Panc1 (cell line): ENCODE data around the gene LSM12. TPM values are rescaled to one million over a fixed set of nuclear protein-coding genes. Genes with fewer than 3 reads are reported as not detected.

ENCODE experiments used
- ATAC-seq: fragments of 200-7000 bp; cut with Tn5 transposase; 2 replicates; pipeline ENCODE4 v1.9.1; 2020; ENCODE audit warnings: mild to moderate bottlenecking, moderate library complexity
- BruUV-seq: library from RNA; stranded (reverse); fragments of 400-500 nt; replicated peaks from 2 replicates; lab custom pipeline; 2021; lab: Mats Ljungman, UMichigan
- CTCF ChIA-PET: fragments of 300-600 bp; sonication (Branson Sonifier 250); formaldehyde crosslinking; loops from one replicate; lab custom pipeline; 2022; ENCODE audit warnings: antibody characterized with exemption; lab: Charles Lee
- POLR2A ChIA-PET: fragments of 300-600 bp; sonication (Branson Sonifier 250); formaldehyde crosslinking; loops from one replicate; lab custom pipeline; 2022; ENCODE audit warnings: antibody characterized with exemption; lab: Charles Lee
- DNase-seq: peaks from one replicate; pipeline ENCODE4 v3.0.0-alpha.2; 2010; ENCODE audit warnings: low read depth, low spot score
- H3K27ac ChIP-seq: 2 replicates; pipeline ENCODE4 v1.5.1; 2011; ENCODE audit warnings: mild to moderate bottlenecking, low read length, inconsistent platforms
- H3K27me3 ChIP-seq: fragments of 200-500 bp; sonication (Bioruptor generic); 2 replicates; pipeline ENCODE4 v1.6.0; 2014; ENCODE audit warnings: low read length, inconsistent platforms; ENCODE audit not compliant: control insufficient read depth, insufficient read depth
- H3K36me3 ChIP-seq: fragments of 200-500 bp; sonication (Bioruptor generic); 2 replicates; pipeline ENCODE4 v1.5.1; 2014; ENCODE audit warnings: inconsistent platforms, mild to moderate bottlenecking, low read length, moderate library complexity; ENCODE audit not compliant: control insufficient read depth, insufficient read depth
- H3K4me1 ChIP-seq: 2 replicates; pipeline ENCODE4 v1.5.1; 2011; ENCODE audit warnings: inconsistent platforms, mild to moderate bottlenecking, low read length, moderate library complexity; ENCODE audit not compliant: control insufficient read depth, insufficient read depth
- H3K4me3 ChIP-seq, 2 experiments: 2 replicates each; pipeline ENCODE4 v1.5.1; 2011 to 2012; ENCODE audit warnings: low read depth in 2 of 2, low read length in 2 of 2, mild to moderate bottlenecking in 2 of 2, inconsistent platforms in 1 of 2, moderate library complexity in 1 of 2
- H3K9me3 ChIP-seq: fragments of 200-500 bp; sonication (Bioruptor generic); 2 replicates; pipeline ENCODE4 v1.5.1; 2014; ENCODE audit warnings: low read depth, mild to moderate bottlenecking, inconsistent platforms, low read length, moderate library complexity; ENCODE audit not compliant: control insufficient read depth, insufficient read depth
- POLR2AphosphoS5 ChIP-seq: IDR thresholded peaks from 2 replicates; pipeline ENCODE4 v1.6.1; 2012; ENCODE audit warnings: mild to moderate bottlenecking, low read depth, low read length, moderate library complexity
- REST ChIP-seq, 2 experiments: IDR thresholded peaks; 2 replicates each; pipeline ENCODE4 v1.6.1; 2011 to 2012; ENCODE audit warnings: low read depth in 2 of 2, control low read depth in 1 of 2, low read length in 1 of 2, mild to moderate bottlenecking in 1 of 2, moderate library complexity in 1 of 2; ENCODE audit not compliant: insufficient read depth in 1 of 2
- SIN3A ChIP-seq: IDR thresholded peaks from 2 replicates; pipeline ENCODE4 v1.6.1; 2012; ENCODE audit warnings: low read depth, mild to moderate bottlenecking, low read length, moderate library complexity, borderline replicate concordance; ENCODE audit not compliant: insufficient read depth
- TCF7L2 ChIP-seq: IDR thresholded peaks from 2 replicates; pipeline ENCODE4 v1.6.1; 2011; ENCODE audit warnings: mild to moderate bottlenecking, low read depth, low read length, inconsistent platforms
- in situ Hi-C: cut with HindIII; loops from 2 replicates; pipeline ENCODE4 v1.10.0; 2016; ENCODE audit warnings: low sequenced_read_pairs, low pct_unique_long_range_greater_than_20kb
- intact Hi-C: fragments of 100-400 bp; cut with micrococcal nuclease; formaldehyde crosslinking; loops from one replicate; pipeline ENCODE4 v1.10.0; 2022; ENCODE audit not compliant: unreplicated experiment
- total RNA-seq: library from RNA; stranded (reverse); gene quantifications from one replicate; pipeline ENCODE4 v1.2.1, GENCODE V29; 2021; ENCODE audit not compliant: unreplicated experiment
- TF ChIP-seq, protein P1 (sequence below): fragments of 450-650 bp; IDR thresholded peaks from 2 replicates; pipeline ENCODE4 v1.5.1; 2017; ENCODE audit warnings: mild to moderate bottlenecking

The LSM12 gene
- total RNA-seq, 1 experiment from 2014 or later = 73.0 TPM

- no peak for DNase-seq
- H3K9me3 ChIP-seq = no peaks in the 10 kb centered on the region
- BruUV-seq = no TSS peak
- ChIA-PET POLR2A (interaction anchor here (0.7 kb wide), 2 partner anchors 55 to 345 kb away, joined by 5 to 10 read pairs; partner anchors contain the start of gene TMEM101), CTCF (no interaction called here)
- peak overlapping the region; percentile 95 for H3K27ac ChIP-seq
- peaks cover 20% of the 10 kb centered on the region for H3K4me1 ChIP-seq
- H3K4me3 ChIP-seq = peak overlapping the region; percentile 64 to 71
- TF ChIP-seq TCF7L2 (no peak), REST (IDR thresholded peaks at IDR 0.05; ENCODE audit: insufficient read depth in 1 of 2, low read depth in 2 of 2, low read length in 1 of 2) (no peak), SIN3A (no peak), POLR2AphosphoS5 (no peak)
- TF ChIP-seq, protein P1, sequence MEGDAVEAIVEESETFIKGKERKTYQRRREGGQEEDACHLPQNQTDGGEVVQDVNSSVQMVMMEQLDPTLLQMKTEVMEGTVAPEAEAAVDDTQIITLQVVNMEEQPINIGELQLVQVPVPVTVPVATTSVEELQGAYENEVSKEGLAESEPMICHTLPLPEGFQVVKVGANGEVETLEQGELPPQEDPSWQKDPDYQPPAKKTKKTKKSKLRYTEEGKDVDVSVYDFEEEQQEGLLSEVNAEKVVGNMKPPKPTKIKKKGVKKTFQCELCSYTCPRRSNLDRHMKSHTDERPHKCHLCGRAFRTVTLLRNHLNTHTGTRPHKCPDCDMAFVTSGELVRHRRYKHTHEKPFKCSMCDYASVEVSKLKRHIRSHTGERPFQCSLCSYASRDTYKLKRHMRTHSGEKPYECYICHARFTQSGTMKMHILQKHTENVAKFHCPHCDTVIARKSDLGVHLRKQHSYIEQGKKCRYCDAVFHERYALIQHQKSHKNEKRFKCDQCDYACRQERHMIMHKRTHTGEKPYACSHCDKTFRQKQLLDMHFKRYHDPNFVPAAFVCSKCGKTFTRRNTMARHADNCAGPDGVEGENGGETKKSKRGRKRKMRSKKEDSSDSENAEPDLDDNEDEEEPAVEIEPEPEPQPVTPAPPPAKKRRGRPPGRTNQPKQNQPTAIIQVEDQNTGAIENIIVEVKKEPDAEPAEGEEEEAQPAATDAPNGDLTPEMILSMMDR = no peak
- ATAC-seq = no peak
- intact Hi-C loops (no loop called here), in situ Hi-C loops (no loop called here)
- H3K36me3 ChIP-seq = peaks cover 2% of the 10 kb centered on the region; the same call in 1 of the 2 replicates
- no peaks in the 10 kb centered on the region for H3K27me3 ChIP-seq
Observed at GRCh38 chr17:44069974-44070454, 3.5 kb upstream of the LSM12 start.

- peaks cover 20% of the 10 kb centered on the region for H3K4me1 ChIP-seq
- H3K36me3 ChIP-seq = peaks cover 9% of the 10 kb centered on the region
- intact Hi-C loops = no loop called here
- ChIA-PET POLR2A (no interaction called here), CTCF (no interaction called here)
- no TSS peak for BruUV-seq
- ATAC-seq (no peak), DNase-seq (no peak)
- no peaks in the 10 kb centered on the region for H3K9me3 ChIP-seq
- in situ Hi-C loops = no loop called here
- H3K27me3 ChIP-seq = no peaks in the 10 kb centered on the region
- H3K4me3 ChIP-seq = no peak overlapping the region
- TF ChIP-seq SIN3A = no peak
- no peak for TF ChIP-seq REST (IDR thresholded peaks at IDR 0.05; ENCODE audit: insufficient read depth in 1 of 2, low read depth in 2 of 2, low read length in 1 of 2)
- no peak for TF ChIP-seq POLR2AphosphoS5
- TF ChIP-seq TCF7L2 = no peak
- TF ChIP-seq, protein P1 = no peak
- H3K27ac ChIP-seq = peak overlapping the region; percentile 91
Observed at GRCh38 chr17:44067545-44067940, 1.1 kb upstream of the LSM12 start.
